NCI-H128 (cell line): ENCODE measurements around the gene BICD2.

Source experiments
- DNase-seq: peaks from one replicate; lab custom pipeline; 2025; ENCODE audit not compliant: unreplicated experiment; lab: John Stamatoyannopoulos, UW

BICD2 gene

GRCh38 chr9:92716557-92716956 lies 48.1 kb downstream of the BICD2 start:
- DNase-seq: peak; percentile 42

- no peak for DNase-seq
Observed at GRCh38 chr9:92715488-92716231, 49.0 kb downstream of the BICD2 start.

DNA sequence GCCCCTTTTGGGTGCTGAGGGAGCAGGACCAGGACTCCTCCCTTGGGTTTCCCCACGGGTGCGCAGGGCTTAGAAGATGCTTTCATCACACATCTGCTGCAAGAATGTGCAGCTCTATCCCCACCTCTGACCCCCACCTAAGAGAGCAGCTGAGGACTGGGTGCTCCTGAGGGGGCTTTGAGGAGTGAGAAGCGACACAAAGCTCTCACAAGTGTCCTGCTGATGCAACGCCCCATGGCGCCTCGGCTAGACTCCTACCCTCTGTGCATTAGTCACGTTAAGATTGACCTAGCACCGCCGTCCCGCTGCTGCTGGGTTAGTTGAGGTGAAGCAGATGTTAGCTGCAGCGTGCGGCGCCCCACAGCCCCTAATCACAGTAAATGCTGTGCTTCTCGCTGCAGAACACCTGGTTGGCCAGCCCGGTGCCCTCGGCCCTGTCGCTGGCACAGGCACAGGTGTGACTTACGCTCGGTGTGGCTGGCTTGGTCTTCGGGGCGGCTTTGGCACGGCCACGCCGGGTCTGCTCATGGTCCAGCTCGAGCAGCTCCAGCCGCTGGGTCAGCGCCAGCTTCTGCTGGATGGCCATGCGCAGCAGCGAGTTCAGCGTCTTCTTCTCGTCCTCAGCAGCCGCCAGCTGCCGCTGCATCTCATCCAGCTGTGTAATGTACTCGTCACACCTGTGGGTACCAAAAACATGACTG lies 49.7 kb downstream of the BICD2 start:
- DNase-seq: no peak

- no peak for DNase-seq
Observed at GRCh38 chr9:92714016-92714415, 50.6 kb downstream of the BICD2 start.

DNA sequence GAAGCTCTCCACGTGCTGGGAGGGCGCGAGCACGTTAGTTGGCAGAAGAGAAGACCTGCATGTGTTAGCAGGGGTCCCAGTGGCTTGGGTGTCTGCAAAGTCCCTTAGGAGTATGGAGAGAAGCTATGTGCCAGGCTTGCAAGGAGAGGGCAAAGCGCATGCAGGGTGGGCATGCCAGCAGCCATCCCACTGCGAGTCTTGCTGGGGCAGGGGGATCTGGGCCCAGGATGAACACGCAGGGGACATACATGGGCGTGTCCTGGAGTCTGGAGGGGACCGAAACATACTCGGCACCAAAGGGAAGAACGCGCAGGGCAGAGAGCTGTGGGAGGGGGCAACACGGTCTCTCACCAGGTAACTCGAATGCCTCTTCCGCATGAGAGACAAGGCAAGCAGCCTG lies 51.1 kb downstream of the BICD2 start:
- no peak for DNase-seq

- no peak for DNase-seq
Observed at GRCh38 chr9:92712767-92713166, 51.9 kb downstream of the BICD2 start.

GRCh38 chr9:92711844-92712243 lies 52.8 kb downstream of the BICD2 start:
- no peak for DNase-seq

DNA sequence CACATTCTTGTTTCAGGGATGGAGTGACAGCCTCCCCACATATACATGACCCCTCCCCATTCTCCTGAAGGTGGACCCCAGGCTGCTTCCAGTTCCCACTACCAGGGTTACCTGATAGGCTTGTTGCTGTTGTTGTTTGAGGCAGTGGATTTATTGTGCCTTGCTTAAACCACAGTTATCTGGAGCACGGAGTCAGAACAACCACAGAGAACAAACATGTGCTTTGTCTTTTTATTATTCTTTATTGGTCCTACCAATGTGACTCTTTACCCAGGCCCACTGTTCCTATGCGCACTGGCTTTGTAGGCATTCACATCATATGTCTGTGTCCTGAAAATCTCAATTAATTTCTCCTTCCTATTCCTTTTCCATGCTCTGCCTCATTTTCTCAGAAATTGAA lies 53.5 kb downstream of the BICD2 start:
- no peak for DNase-seq

- DNase-seq: no peak
Observed at GRCh38 chr9:92710368-92710767, 54.3 kb downstream of the BICD2 start.

- DNase-seq: no peak
Observed at GRCh38 chr9:92709954-92710353, 54.7 kb downstream of the BICD2 start.

- no peak for DNase-seq
Observed at GRCh38 chr9:92709240-92709639, 55.4 kb downstream of the BICD2 start.

- no peak for DNase-seq
Observed at GRCh38 chr9:92707530-92707929, 57.1 kb downstream of the BICD2 start.

- DNase-seq: no peak
Observed at GRCh38 chr9:92706218-92706940, 58.3 kb downstream of the BICD2 start.

- DNase-seq: no peak
Observed at GRCh38 chr9:92704528-92704927, 60.1 kb downstream of the BICD2 start.

DNA sequence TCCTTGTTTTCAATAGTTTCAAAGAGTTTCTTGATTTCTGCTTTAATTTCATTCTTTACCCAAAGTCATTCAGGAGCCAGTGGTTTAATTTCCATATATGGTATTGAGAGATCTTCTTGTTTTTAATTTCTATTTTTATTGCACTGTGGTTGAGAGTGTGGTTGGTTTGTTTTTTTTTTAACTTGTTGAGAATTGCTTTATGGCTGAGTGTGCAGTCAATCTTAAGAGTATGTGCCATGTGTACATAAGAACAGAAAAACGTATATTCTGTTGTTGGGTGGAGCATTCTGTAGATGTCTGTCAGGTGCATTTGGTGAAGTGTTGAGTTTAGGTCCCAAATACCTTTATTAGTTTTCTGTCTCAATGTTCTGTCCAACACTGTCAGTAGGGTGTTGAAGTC lies 68.0 kb downstream of the BICD2 start:
- no peak for DNase-seq

- DNase-seq: no peak
Observed at GRCh38 chr9:92686954-92687353, 77.7 kb downstream of the BICD2 start.

- no peak for DNase-seq
Observed at GRCh38 chr9:92685022-92685421, 79.6 kb downstream of the BICD2 start.

GRCh38 chr9:92682269-92682668 lies 82.4 kb downstream of the BICD2 start:
- DNase-seq: no peak

GRCh38 chr9:92680166-92681119 lies 84.2 kb downstream of the BICD2 start:
- no peak for DNase-seq

DNA sequence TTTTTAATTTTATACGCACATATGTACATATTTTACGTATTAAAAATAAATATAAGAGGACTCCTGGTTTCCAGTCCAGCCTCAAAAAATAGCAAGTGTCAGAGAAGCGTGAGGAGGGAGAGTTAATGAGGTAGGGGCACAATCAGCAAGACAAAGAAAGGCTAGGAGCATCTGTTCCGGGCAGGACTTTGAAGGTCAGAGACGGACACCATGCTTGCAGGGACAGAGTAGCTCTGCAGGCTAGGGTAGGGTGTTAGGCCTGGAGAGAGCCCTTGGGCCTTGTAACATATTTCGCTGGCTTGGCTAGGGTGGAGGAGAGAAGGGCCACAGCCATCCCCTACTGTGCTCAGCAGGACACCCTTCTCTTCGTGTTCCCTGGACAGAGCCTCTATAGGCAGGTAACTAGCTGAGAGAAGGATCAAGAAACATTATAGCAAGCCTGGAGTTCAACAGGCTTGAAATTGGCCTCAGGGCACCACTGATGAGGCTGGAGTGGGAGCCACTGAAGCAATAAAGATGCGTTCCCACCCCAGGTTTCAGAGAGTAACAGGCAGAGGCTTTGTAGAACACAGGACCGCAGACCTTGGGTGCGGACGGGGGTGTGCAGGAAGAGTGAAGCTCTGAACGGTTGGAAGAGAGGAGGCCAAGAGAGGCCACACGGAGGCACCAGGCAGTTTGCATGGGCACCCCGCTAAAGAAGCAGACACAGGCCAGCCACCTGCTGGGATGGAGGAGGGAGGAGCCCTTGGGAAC lies 85.0 kb downstream of the BICD2 start:
- no peak for DNase-seq
